Activated CD4-positive, alpha-beta T cell treated with anti-CD3 and anti-CD28 coated beads, Interleukin-2, amount 50 U/mL, for 16 hours (primary cell): Measurements from ENCODE around the gene FRAT1.
"Not testable (repeated sequence)": the region's sequence is repeated elsewhere in the genome, so short reads cannot be mapped to it uniquely, and the experiment has no call there.

Experiments
- DNase-seq: peaks from one replicate; pipeline ENCODE4 v3.0.0-alpha.2; 2020

The FRAT1 gene

GRCh38 chr10:97336446-97336845 lies 17.4 kb downstream of the FRAT1 start:
- no peak for DNase-seq

GRCh38 chr10:97336942-97337831 lies 18.1 kb downstream of the FRAT1 start:
- no peak for DNase-seq

DNA sequence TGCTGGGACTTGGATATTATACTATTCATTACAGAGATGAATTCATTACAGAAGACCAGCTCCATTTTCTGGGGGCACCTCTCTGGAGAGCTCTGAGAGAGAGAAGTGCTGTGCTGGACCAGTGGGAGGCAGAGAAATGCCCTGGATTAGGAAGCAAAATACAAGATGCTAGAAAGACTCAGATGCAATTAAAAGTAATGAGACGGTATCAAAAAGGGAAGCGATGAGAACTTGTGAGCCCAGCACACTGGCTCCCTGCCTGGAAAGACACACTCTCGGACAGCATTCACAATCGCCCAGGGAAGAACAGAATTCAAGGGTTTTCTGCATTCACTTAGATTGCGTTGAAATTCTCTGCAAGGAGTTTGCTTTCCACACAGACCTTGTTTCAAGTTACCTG lies 19.0 kb downstream of the FRAT1 start:
- DNase-seq = no peak

GRCh38 chr10:97341416-97341815 lies 22.3 kb downstream of the FRAT1 start:
- DNase-seq = no peak

- DNase-seq = not testable (repeated sequence)
Observed at GRCh38 chr10:97343664-97344063, 24.6 kb downstream of the FRAT1 start.

- no peak for DNase-seq
Observed at GRCh38 chr10:97347317-97347716, 28.2 kb downstream of the FRAT1 start.

DNA sequence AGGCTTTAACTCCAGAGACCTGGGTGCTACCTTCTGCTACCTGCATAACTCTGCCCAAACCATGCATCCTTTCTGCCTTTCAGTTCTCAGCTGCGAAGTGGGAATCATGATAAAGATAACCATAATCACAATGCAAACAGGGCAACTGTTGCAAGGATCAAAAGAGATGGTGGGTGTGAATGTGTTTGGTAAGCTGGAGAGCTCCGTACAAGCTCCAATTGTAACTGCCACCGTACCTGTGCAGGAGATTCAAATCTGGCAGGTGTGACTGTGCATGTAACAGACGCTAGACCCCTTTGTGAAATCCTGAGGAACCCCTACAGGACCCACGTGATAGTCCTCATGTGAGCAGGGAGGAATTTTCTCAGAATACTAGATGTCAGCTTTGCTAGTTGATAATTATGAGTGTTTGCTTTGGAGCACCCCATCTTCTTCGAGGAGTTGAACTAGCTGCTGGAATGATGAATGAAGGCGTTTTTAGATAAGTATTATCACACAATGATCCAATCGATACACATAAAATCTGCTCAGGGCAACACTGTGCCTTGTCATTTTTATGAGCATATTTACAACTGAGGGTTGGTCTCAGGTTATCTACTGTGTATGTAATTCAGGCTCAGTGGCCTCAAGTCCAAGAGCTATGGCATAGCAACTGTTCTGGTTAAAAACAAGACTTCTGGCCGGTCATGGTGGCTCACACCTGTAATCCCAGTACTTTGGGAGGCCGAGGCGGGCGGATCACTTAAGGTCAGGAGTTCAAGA lies 30.9 kb downstream of the FRAT1 start:
- DNase-seq = no peak

GRCh38 chr10:97353945-97354344 lies 34.9 kb downstream of the FRAT1 start:
- DNase-seq = no peak

DNA sequence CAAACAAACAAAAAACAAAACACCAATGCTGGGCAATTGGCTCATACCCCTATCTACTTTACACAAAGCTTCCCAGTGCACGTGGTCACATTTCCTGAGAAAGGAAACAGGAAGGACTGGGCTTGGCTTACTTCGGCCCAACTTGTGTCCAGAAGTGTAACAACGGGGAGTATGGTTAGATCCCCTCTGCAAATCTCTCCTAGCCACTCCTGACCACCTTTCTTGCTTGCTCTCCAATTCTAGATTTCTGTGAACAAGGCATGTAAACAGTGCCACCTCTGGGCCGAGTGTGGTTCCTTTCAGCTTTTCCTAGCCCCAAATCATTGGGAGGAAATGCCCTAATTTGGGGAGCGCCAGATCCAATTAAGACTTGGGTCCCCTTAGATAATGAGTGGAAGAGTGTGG lies 36.5 kb downstream of the FRAT1 start:
- no peak for DNase-seq

- no peak for DNase-seq
Observed at GRCh38 chr10:97356318-97356914, 37.3 kb downstream of the FRAT1 start.

DNA sequence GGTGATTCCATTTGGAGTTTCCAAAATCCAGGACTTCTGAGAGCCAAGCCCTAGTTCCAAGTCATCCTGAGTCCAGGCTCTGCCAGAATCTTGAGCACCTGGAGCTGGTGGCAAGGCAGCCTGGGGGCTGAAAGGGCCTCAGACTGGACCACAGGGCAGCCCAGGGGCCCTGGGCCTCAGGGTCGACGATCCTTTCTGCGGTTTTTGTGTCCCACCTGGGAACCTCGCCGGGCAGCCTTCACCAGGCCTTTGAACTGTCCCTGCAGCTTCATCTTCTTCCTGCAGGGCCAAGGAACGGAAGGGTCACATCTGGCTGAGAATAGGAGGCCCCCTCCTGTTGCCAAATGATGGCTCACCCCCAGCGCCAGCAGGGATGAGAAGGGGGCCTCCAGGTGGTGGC lies 37.8 kb downstream of the FRAT1 start:
- no peak for DNase-seq

- no peak for DNase-seq
Observed at GRCh38 chr10:97358349-97358748, 39.3 kb downstream of the FRAT1 start.

DNA sequence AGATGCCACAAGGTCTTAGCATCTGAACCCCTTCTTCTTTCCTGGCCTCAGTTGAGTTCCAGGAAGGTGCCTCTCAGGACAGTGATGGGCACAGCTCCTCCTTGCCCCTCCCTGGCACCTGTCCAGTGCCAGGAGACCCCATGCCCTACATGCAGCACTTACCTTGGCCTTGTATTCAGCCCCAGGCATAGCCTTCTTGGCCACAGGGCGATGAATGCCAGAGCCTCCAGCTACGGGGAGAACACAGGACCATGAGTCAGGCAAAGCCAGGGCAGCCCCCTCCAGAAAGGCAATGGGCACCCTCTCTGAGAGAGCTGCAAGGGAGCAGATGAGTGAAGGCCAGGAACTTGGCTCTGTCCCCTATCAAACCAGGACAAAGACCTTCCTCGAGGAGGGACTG lies 39.7 kb downstream of the FRAT1 start:
- DNase-seq = no peak

GRCh38 chr10:97360705-97361536 lies 41.9 kb downstream of the FRAT1 start:
- DNase-seq = no peak

- DNase-seq = no peak
Observed at GRCh38 chr10:97361537-97361901, 42.4 kb downstream of the FRAT1 start.

DNA sequence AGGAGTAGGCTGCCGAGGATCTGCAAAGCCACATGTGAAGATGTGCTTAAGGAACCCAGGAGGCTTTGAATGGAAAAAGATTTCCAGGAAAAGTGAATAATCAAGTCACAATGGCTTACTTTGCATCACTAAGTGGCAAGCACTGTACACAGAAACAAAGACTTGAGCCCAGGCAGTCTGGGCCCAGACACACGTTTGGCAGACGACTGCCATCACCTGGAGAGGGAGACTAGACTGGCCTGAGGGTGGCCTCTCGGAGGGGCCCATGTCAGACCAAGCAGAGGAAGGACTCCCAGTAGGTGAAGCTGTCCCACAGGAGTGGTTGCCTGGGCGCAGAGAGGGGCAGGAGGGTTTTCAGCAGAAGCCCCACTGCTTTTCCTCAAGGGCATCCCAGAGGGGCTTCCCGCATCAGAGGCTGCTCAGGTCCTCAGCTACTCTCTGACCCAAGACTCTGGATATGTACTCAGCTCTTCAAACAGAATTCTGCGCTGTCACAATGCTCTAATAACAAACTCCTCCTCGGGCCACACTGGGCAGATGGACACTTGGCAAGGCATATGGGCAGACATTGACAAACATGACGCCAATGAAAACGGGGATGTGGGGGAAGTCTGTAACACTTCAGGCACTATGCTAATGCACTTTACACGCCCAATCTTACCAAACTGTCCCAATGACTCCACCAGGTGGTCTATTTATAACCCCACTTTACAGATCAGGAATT lies 43.4 kb downstream of the FRAT1 start:
- DNase-seq = no peak

- DNase-seq = no peak
Observed at GRCh38 chr10:97363071-97363470, 44.0 kb downstream of the FRAT1 start.

- DNase-seq = no peak
Observed at GRCh38 chr10:97365761-97366351, 46.8 kb downstream of the FRAT1 start.

DNA sequence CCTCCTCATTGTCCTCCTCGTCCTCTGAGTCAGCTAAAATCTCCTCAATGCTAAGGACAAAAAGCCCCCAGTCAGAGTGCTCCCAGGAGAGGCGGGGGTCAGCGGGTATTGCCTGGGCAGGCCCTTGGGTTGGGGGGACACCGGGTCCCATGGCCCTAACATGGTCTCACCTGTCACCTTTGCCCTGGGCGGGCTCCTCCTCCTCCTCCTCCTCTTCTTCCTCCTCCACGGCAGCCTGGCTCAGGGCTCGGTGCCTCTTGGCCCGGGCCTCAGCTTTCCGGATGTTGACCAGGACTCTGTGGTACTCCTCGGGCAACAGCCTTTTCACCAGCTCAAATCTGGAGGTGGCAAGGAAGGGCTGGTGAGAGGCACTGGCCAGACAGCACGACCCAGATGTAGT lies 47.5 kb downstream of the FRAT1 start:
- DNase-seq = no peak

GRCh38 chr10:97367126-97367649 lies 48.1 kb downstream of the FRAT1 start:
- no peak for DNase-seq
